Epithelial cell of proximal tubule (primary cell): ENCODE data around the gene ZCWPW2. TPM values are rescaled to one million over a fixed set of nuclear protein-coding genes. Genes with fewer than 3 reads are reported as not detected.

Experiments
- DNase-seq: peaks from one replicate; pipeline ENCODE4 v3.0.0-alpha.2; 2011; ENCODE audit warnings: low read depth
- H3K4me3 ChIP-seq: 2 replicates; pipeline ENCODE4 v1.5.1; 2011; ENCODE audit warnings: low read depth, mild to moderate bottlenecking, low read length
- total RNA-seq: library from RNA; depleted of rRNA; stranded (reverse); fragments of >200 nt; gene quantifications from 2 replicates; pipeline ENCODE4 v1.2.3, GENCODE V29; 2015
- TF ChIP-seq, protein P1 (sequence below): conservative IDR thresholded peaks from 2 replicates; pipeline ENCODE4 v1.5.1; 2012; ENCODE audit warnings: low read depth, mild to moderate bottlenecking, low read length

ZCWPW2 gene
- total RNA-seq, 1 donor from 2014 or later, result not detected

- TF ChIP-seq, protein P1, sequence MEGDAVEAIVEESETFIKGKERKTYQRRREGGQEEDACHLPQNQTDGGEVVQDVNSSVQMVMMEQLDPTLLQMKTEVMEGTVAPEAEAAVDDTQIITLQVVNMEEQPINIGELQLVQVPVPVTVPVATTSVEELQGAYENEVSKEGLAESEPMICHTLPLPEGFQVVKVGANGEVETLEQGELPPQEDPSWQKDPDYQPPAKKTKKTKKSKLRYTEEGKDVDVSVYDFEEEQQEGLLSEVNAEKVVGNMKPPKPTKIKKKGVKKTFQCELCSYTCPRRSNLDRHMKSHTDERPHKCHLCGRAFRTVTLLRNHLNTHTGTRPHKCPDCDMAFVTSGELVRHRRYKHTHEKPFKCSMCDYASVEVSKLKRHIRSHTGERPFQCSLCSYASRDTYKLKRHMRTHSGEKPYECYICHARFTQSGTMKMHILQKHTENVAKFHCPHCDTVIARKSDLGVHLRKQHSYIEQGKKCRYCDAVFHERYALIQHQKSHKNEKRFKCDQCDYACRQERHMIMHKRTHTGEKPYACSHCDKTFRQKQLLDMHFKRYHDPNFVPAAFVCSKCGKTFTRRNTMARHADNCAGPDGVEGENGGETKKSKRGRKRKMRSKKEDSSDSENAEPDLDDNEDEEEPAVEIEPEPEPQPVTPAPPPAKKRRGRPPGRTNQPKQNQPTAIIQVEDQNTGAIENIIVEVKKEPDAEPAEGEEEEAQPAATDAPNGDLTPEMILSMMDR, result no peak
- no peak for DNase-seq
- no peak overlapping the region for H3K4me3 ChIP-seq
Observed at GRCh38 chr3:28504976-28505375, 156.5 kb downstream of the ZCWPW2 start.

GRCh38 chr3:28521663-28522062 lies 173.1 kb downstream of the ZCWPW2 start:
- no peak overlapping the region for H3K4me3 ChIP-seq
- TF ChIP-seq, protein P1, result no peak
- DNase-seq, result no peak

DNA sequence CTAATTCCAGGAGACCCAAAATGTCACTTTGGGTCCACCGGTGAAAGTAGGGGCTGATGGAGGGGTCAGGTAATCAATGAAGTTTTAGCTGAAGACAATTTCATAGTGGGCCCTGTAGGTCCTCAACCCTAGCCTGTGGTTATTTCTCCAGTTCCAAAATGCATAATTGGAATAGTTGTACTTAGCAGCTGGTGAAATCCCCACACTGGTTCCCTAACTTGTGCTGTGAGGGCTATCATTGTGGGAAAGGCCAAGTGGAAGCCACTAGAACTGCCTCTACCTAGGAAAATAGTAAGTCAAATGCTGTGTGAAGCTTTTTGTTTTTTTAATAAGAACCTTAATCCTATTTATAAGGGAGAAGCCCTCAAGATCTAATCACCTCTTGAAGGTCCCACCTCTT lies 193.8 kb downstream of the ZCWPW2 start:
- TF ChIP-seq, protein P1, result no peak
- H3K4me3 ChIP-seq, result no peak overlapping the region
- no peak for DNase-seq

DNA sequence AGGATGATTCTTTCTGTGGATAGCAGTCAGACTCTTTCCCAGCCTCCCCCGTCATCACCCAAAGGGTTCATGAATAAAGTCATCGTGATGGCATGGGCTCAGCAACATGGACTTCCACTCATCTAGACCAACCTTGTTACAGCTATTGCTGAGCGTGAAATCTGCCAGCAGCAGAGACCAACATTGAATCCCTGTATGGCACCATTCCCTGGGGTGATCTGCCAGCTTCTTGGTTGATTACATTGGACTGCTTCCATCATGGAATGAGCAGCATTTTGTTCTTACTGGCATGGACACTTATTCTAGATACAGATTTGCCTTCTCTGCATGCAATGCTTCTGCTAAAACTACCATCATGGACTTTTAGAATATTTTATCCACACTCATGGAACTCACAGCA lies 195.7 kb downstream of the ZCWPW2 start:
- no peak overlapping the region for H3K4me3 ChIP-seq
- TF ChIP-seq, protein P1, result no peak
- no peak for DNase-seq

- no peak for DNase-seq
Observed at GRCh38 chr3:28544831-28545230, 196.3 kb downstream of the ZCWPW2 start.

DNA sequence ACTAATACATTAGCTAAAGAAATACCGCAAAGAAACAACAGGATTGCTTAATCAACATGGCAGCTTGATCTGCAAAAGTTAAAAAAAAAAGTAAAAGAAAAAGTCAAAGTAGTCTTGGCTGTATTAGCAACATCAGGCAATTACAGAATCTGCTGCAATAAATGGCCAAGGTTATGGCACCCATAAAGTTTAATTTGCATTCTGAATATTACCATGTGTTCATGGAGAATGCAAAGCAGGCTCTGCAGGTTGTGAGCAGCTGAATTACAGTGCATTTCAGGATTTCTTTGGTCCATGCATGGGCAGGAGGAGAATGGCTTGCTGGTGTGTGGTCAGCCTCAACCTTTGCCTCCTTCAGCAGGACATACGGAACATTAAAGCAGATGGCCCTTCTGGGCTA lies 199.2 kb downstream of the ZCWPW2 start:
- no peak overlapping the region for H3K4me3 ChIP-seq
- TF ChIP-seq, protein P1, result no peak
- no peak for DNase-seq

More at GRCh38 chr3:28544831-28545230, 196.3 kb downstream of the ZCWPW2 start:
- TF ChIP-seq, protein P1, result no peak
- no peak overlapping the region for H3K4me3 ChIP-seq

DNA sequence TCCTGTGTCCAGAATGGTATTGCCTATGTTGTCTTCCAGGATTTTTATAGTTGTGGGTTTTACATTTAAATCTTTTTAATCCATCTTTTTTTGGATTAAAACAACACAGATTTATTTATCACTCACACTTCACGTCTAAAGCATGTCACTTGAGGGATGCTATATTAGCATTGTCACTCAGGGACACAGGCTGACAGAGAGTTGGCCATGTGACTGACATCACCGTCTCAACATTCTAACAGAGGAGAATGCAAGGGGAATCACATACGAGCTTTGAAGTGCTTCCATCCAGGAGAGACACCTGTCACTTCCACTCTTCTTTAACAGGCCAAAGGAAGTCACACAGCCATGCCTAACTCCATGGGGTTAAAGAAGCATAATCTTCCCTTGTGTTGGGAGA lies 204.7 kb downstream of the ZCWPW2 start:
- H3K4me3 ChIP-seq, result no peak overlapping the region
- DNase-seq, result no peak
- TF ChIP-seq, protein P1, result no peak
